ENCODE measurements around the gene SPINK2.
A peak's percentile ranks its signal among the peaks of the same experiment; 100 is the strongest.

SPINK2 gene

GRCh38 chr4:56799824-56800756, 21.4 kb downstream of the SPINK2 start:
- peak; percentile 42 for DNase-seq

- no peak for DNase-seq
These were observed 22.2 kb downstream of the SPINK2 start for GRCh38 chr4:56799161-56799759.

GRCh38 chr4:56796211-56796610, 25.3 kb downstream of the SPINK2 start:
- no peak for DNase-seq

- DNase-seq = no peak
These were observed 30.2 kb downstream of the SPINK2 start for GRCh38 chr4:56791316-56791715.

GRCh38 chr4:56790691-56791091, 30.8 kb downstream of the SPINK2 start:
- no peak for DNase-seq

GRCh38 chr4:56788081-56788480, 33.4 kb downstream of the SPINK2 start:
- DNase-seq = no peak

GRCh38 chr4:56787380-56787779, 34.1 kb downstream of the SPINK2 start:
- no peak for DNase-seq

- no peak for DNase-seq
These were observed 34.5 kb downstream of the SPINK2 start for GRCh38 chr4:56786955-56787354.

- DNase-seq = no peak
These were observed 37.5 kb downstream of the SPINK2 start for GRCh38 chr4:56783986-56784385.

GRCh38 chr4:56782019-56782418, 39.5 kb downstream of the SPINK2 start:
- DNase-seq = no peak

- no peak for DNase-seq
These were observed 48.2 kb downstream of the SPINK2 start for GRCh38 chr4:56773346-56773745.

- DNase-seq = no peak
These were observed 49.4 kb downstream of the SPINK2 start for GRCh38 chr4:56772134-56772533.

GRCh38 chr4:56768763-56769162, 52.7 kb downstream of the SPINK2 start:
- no peak for DNase-seq

GRCh38 chr4:56768316-56768715, 53.2 kb downstream of the SPINK2 start:
- DNase-seq = no peak

- no peak for DNase-seq
These were observed 53.9 kb downstream of the SPINK2 start for GRCh38 chr4:56767567-56767966.

GRCh38 chr4:56764775-56765174, 56.7 kb downstream of the SPINK2 start:
- no peak for DNase-seq

GRCh38 chr4:56764223-56764622, 57.3 kb downstream of the SPINK2 start:
- no peak for DNase-seq

GRCh38 chr4:56762484-56763250, 58.8 kb downstream of the SPINK2 start:
- DNase-seq = no peak

GRCh38 chr4:56760183-56760582, 61.3 kb downstream of the SPINK2 start:
- DNase-seq = no peak

All from GF-D8 (cell line).